ENCODE data around the gene YPEL2.

DNA sequence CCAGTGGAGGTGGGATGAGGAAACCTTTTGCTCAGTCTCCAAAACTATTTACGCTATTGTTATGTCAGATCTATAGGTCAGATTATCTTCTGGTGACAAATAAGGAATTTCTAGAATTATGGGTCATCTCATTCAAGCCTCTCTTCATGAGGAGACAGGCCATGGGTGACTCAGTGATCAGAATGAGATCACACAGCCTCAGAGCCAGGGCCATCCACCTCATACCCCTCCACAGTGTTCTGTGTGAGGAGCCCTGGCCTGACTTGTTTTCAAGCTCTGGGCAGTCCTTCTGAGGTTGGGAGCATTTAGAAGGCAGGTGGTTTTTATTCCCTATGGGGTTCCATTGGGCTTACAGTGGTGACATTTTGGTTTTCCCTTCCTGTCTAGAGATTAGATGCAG, 26.5 kb downstream of the YPEL2 start:
- TF ChIP-seq CTCF (conservative IDR thresholded peaks at IDR 0.05) (no peak), ZFX (IDR thresholded peaks at IDR 0.05) (no peak)
